HG03575 (cell line): ENCODE measurements around the gene BABAM2.

Source experiments
- ATAC-seq: cut with Tn5 transposase; IDR thresholded peaks from one replicate; pipeline ENCODE4 v1.9.1; 2021; ENCODE audit not compliant: unreplicated experiment, insufficient number of reproducible peaks, low FRiP score; ENCODE audit errors: extremely low read depth

BABAM2 gene

DNA sequence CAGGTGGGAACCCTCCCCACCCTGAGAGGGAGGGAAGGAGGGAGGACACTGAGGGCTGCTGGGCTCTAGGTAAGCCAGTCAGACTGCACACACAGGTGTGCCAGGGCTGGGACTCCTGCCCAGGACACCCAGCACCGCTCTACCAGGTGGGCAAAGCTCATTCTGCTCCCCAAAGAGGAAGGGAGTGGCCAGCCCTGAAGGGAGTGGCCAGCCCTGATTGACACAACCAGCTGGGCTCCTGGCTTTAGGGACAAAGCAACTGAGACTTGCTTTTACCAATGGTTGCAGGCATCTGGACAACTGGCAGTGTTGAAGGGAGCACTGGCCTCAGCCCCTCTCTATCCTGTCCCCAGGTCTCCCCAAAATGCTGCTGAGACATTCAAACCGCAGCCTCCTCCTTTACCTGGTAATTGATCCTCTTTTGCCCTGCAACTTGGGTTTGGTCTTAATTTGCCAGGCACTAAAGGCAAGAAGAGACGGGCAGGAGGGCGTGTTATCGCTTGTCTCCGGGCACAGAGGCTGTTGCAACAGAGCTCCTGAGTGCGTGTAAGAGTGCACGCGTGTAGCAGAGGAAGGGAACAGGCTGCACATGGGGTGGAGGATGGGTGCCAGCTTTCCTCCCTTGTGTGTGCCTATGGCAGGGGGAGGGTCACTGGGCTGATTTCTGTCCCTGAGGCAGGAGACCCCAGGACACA lies 487.6 kb downstream of the BABAM2 start:
- no peak for ATAC-seq

GRCh38 chr2:28378679-28379584 lies 488.4 kb downstream of the BABAM2 start:
- no peak for ATAC-seq

GRCh38 chr2:28380219-28380618 lies 489.7 kb downstream of the BABAM2 start:
- ATAC-seq, result no peak

- ATAC-seq, result no peak
These were observed 491.0 kb downstream of the BABAM2 start for GRCh38 chr2:28381225-28382180.

DNA sequence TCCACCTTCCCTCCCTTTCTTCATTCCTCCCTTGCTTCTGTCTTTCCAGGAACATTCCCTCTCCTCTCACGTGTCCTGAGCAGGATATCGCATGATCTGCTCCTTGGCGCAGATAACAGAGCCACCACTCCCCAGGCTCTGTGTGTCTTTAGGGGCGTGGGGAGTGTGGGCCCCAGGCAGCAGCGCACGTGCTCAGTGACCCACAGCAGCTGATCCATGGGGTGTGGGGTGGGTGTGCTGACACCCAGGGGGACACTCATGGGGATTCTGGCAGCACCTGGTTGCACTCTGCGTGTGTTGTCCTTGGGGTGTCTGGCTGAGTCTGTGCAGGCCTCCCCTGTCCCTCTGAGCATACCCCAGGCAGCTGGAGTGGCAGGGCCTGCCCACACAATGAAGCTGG lies 492.2 kb downstream of the BABAM2 start:
- ATAC-seq, result no peak

- ATAC-seq, result no peak
These were observed 496.8 kb downstream of the BABAM2 start for GRCh38 chr2:28387082-28387960.
